Astrocyte (in vitro differentiated cells and primary cell): ENCODE data around the gene CYREN.

Source experiments
- CTCF ChIP-seq: IDR thresholded peaks from 2 replicates; pipeline ENCODE4 v1.5.1; 2011; ENCODE audit warnings: low read depth, mild to moderate bottlenecking, inconsistent platforms, low read length, moderate library complexity; ENCODE audit not compliant: insufficient read depth
- EZH2 ChIP-seq: IDR thresholded peaks from 2 replicates; pipeline ENCODE4 v1.6.1; 2012; ENCODE audit warnings: mild to moderate bottlenecking, low read length, inconsistent platforms; ENCODE audit not compliant: insufficient read depth

GRCh38 chr7:135178364-135178763 lies 7.9 kb upstream of the CYREN start:
- TF ChIP-seq CTCF (no peak), EZH2 (no peak)
